SK-N-SH (cell line): ENCODE results near the gene AHRR. TPM values are rescaled to one million over a fixed set of nuclear protein-coding genes. Genes with fewer than 3 reads are reported as not detected.

Experiments
- CTCF ChIA-PET: fragments of 300-600, 350-600 bp; formaldehyde crosslinking; extraction: SDS; loops from one replicate; lab custom pipeline; 2021; lab: Yijun Ruan, JAX
- POLR2A ChIA-PET: fragments of 350-600 bp; sonication (Branson Sonifier 250); formaldehyde crosslinking; extraction: SDS; loops from one replicate; lab custom pipeline; 2020; ENCODE audit warnings: antibody characterized with exemption, inconsistent platforms; lab: Yijun Ruan, JAX
- DNase-seq: peaks from one replicate; pipeline ENCODE4 v3.0.0; 2012
- H2AFZ ChIP-seq: fragments of 200-600 bp; sonication (generic); 2 replicates; pipeline ENCODE4 v1.8.1; 2016; ENCODE audit warnings: antibody characterized with exemption, mild to moderate bottlenecking, low read depth
- H3F3A ChIP-seq: fragments of 200-600 bp; sonication (generic); replicated peaks from 2 replicates; pipeline ENCODE3; 2016; ENCODE audit warnings: antibody characterized with exemption, mild to moderate bottlenecking; ENCODE audit not compliant: insufficient read depth
- H3K27ac ChIP-seq, 2 experiments: fragments of 200-500 bp in 1 of 2; fragments of 200-600 bp in 1 of 2; sonication (Bioruptor generic) in 1 of 2; sonication (generic), shearing (Covaris generic) in 1 of 2; 2 replicates each; pipeline versions ENCODE4 v1.5.1 to v1.6.1; 2014 to 2016; ENCODE audit warnings: low read depth in 2 of 2, inconsistent platforms in 1 of 2, low read length in 1 of 2, mild to moderate bottlenecking in 1 of 2, mixed read lengths in 1 of 2
- H3K27me3 ChIP-seq: fragments of 200-600 bp; sonication (generic), shearing (Covaris generic); 2 replicates; pipeline ENCODE4 v1.6.1; 2016; ENCODE audit warnings: mixed run types; ENCODE audit not compliant: insufficient read depth
- H3K36me3 ChIP-seq, 2 experiments: fragments of 200-500 bp in 1 of 2; fragments of 200-600 bp in 1 of 2; sonication (Bioruptor generic) in 1 of 2; sonication (generic) in 1 of 2; replicated peaks in 1 of 2; 2 replicates each; pipeline versions ENCODE3 to v1.5.1; 2014 to 2016; ENCODE audit warnings: low read length in 1 of 2, mild to moderate bottlenecking in 1 of 2; ENCODE audit not compliant: insufficient read depth in 2 of 2, control insufficient read depth in 1 of 2
- H3K4me1 ChIP-seq, 2 experiments: fragments of 200-500 bp in 1 of 2; fragments of 200-600 bp in 1 of 2; sonication (Bioruptor generic) in 1 of 2; sonication (generic), shearing (Covaris generic) in 1 of 2; 2 replicates each; pipeline versions ENCODE4 v1.5.1 to v1.6.1; 2014 to 2016; ENCODE audit warnings: low read depth in 1 of 2, low read length in 1 of 2, mixed run types in 1 of 2; ENCODE audit not compliant: insufficient read depth in 2 of 2, control insufficient read depth in 1 of 2
- H3K4me2 ChIP-seq: fragments of 200-600 bp; sonication (generic), shearing (Covaris generic); 2 replicates; pipeline ENCODE4 v1.6.1; 2017; ENCODE audit warnings: mixed run types
- H3K4me3 ChIP-seq, 2 experiments: fragments of 200-500 bp in 1 of 2; fragments of 200-600 bp in 1 of 2; sonication (Bioruptor generic) in 1 of 2; sonication (generic), shearing (Covaris generic) in 1 of 2; 2 replicates each; pipeline versions ENCODE4 v1.5.1 to v1.8.1; 2014 to 2016; ENCODE audit warnings: low read depth in 2 of 2, inconsistent platforms in 1 of 2, low read length in 1 of 2, mild to moderate bottlenecking in 1 of 2, mixed read lengths in 1 of 2, moderate library complexity in 1 of 2
- H3K79me2 ChIP-seq: fragments of 200-600 bp; sonication (generic); 2 replicates; pipeline ENCODE4 v1.8.1; 2017; ENCODE audit warnings: mild to moderate bottlenecking; ENCODE audit not compliant: insufficient read depth
- H3K9ac ChIP-seq: fragments of 200-600 bp; sonication (generic); 2 replicates; pipeline ENCODE4 v1.6.1; 2017; ENCODE audit warnings: mixed run types
- H3K9me2 ChIP-seq: fragments of 200-600 bp; sonication (generic); 2 replicates; pipeline ENCODE4 v1.6.1; 2017; ENCODE audit warnings: mixed run types
- H3K9me3 ChIP-seq: fragments of 200-600 bp; sonication (generic); 2 replicates; pipeline ENCODE4 v1.6.1; 2017; ENCODE audit warnings: mixed run types, mild to moderate bottlenecking, moderate library complexity
- H4K20me1 ChIP-seq: fragments of 200-600 bp; sonication (generic); 2 replicates; pipeline ENCODE4 v1.6.1; 2017; ENCODE audit warnings: mild to moderate bottlenecking, mixed run types; ENCODE audit not compliant: insufficient read depth
- ELF1 ChIP-seq: IDR thresholded peaks from 2 replicates; pipeline ENCODE4 v1.4.0; 2012
- EP300 ChIP-seq, 2 experiments: IDR thresholded peaks; 2 replicates each; pipeline versions ENCODE4 v1.4.0 to v1.6.1; 2012; ENCODE audit warnings: borderline replicate concordance in 1 of 2, low read depth in 1 of 2, low read length in 1 of 2
- EZH2phosphoT487 ChIP-seq: fragments of 200-600 bp; sonication (generic); IDR thresholded peaks from 2 replicates; pipeline ENCODE4 v1.6.1; 2017; ENCODE audit warnings: low read depth, mixed run types, mild to moderate bottlenecking, antibody characterized with exemption, moderate library complexity, borderline replicate concordance
- FOSL2 ChIP-seq: IDR thresholded peaks from 2 replicates; pipeline ENCODE4 v1.4.0; 2012; ENCODE audit warnings: low read depth, mild to moderate bottlenecking, moderate library complexity, borderline replicate concordance
- FOXJ3 ChIP-seq: sonication (generic); formaldehyde crosslinking; IDR thresholded peaks from 2 replicates; pipeline ENCODE4 v1.5.1; 2020; ENCODE audit warnings: mild to moderate bottlenecking, missing genetic modification reagents
- FOXM1 ChIP-seq: IDR thresholded peaks from 2 replicates; pipeline ENCODE4 v1.4.0; 2012; ENCODE audit warnings: low read depth, mild to moderate bottlenecking
- GABPA ChIP-seq: IDR thresholded peaks from 2 replicates; pipeline ENCODE4 v1.4.0; 2012; ENCODE audit warnings: low read depth, mild to moderate bottlenecking
- JUND ChIP-seq: IDR thresholded peaks from 2 replicates; pipeline ENCODE4 v1.4.0; 2012
- MXI1 ChIP-seq: IDR thresholded peaks from 2 replicates; pipeline ENCODE4 v1.6.1; 2012; ENCODE audit warnings: mild to moderate bottlenecking, low read depth, low read length, improper control_type of control experiment
- NFIC ChIP-seq: IDR thresholded peaks from 2 replicates; pipeline ENCODE4 v1.4.0; 2012; ENCODE audit warnings: borderline replicate concordance
- NRF1 ChIP-seq: IDR thresholded peaks from 2 replicates; pipeline ENCODE4 v1.6.1; 2012; ENCODE audit warnings: low read depth, mild to moderate bottlenecking, low read length
- RAD21 ChIP-seq: IDR thresholded peaks from 2 replicates; pipeline ENCODE4 v1.6.1; 2012; ENCODE audit warnings: mild to moderate bottlenecking, low read length
- RCOR1 ChIP-seq: fragments of 150-350 bp; IDR thresholded peaks from 2 replicates; pipeline ENCODE4 v1.6.1; 2017; ENCODE audit warnings: antibody characterized with exemption, low read length
- RXRA ChIP-seq: IDR thresholded peaks from 2 replicates; pipeline ENCODE4 v1.4.0; 2012; ENCODE audit warnings: low read depth, mild to moderate bottlenecking, borderline replicate concordance
- TCF12 ChIP-seq: IDR thresholded peaks from 2 replicates; pipeline ENCODE4 v1.4.0; 2012
- YY1 ChIP-seq: IDR thresholded peaks from 2 replicates; pipeline ENCODE4 v1.4.0; 2012; ENCODE audit warnings: low read depth, mild to moderate bottlenecking
- WGBS: methylation state at CpG from one replicate; pipeline ENCODE4 v1.1.6; 2017; ENCODE audit warnings: low lambda C conversion rate; 5-methylcytosine and 5-hydroxymethylcytosine counted together
- polyA plus RNA-seq, 3 experiments: library from polyadenylated mRNA; depleted of rRNA; stranded (reverse); fragments of >200 nt; gene quantifications; 2 replicates each; pipeline ENCODE4 v1.2.3, GENCODE V29; 2012
- TF ChIP-seq, protein P1 (sequence below): fragments of 150-350 bp; IDR thresholded peaks from 2 replicates; pipeline ENCODE4 v1.6.1; 2016; ENCODE audit warnings: mild to moderate bottlenecking, low read depth, low read length
- TF ChIP-seq, protein P2 (sequence below): IDR thresholded peaks from 2 replicates; pipeline ENCODE4 v1.4.0; 2012; ENCODE audit warnings: low read depth, borderline replicate concordance

AHRR gene
- polyA plus RNA-seq, 1 of the 3 experiments (the other 2 are of a cell fraction): 0.71 TPM

DNA sequence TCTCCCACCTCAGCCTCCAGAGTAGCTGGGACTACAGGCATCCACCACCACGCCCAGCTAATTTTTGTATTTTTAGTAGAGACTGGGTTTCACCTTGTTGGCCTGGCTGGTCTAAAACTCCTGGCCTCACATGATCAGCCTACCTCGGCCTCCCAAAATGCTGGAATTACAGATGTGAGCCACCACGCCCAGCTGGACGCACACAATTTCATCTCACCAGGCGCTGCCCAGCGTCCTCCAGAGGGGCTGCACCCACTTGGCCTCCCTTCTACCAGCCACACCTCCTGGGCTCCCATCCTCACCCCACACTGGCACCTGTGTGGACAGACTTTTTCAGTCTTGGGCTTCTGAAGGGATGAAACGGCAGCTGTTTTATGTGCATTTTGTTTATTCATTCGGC is 117.7 kb downstream of the AHRR start:
- no peak overlapping the region for H3K4me2 ChIP-seq
- H2AFZ ChIP-seq: no peak overlapping the region
- no peaks in the 10 kb centered on the region for H3K36me3 ChIP-seq
- no peak overlapping the region for H3K27ac ChIP-seq
- H3K9ac ChIP-seq: no peak overlapping the region
- no peaks in the 10 kb centered on the region for H3K27me3 ChIP-seq
- ChIA-PET POLR2A (no interaction called here), CTCF (interaction anchor here (0.9 to 1.4 kb wide), 2 partner anchors 122 to 251 kb away, joined by 4 read pairs; no protein-coding TSS in a partner anchor)
- H3K4me3 ChIP-seq: no peak overlapping the region
- DNase-seq: no peak
- H3F3A ChIP-seq: no peaks in the 10 kb centered on the region
- no peaks in the 10 kb centered on the region for H3K9me3 ChIP-seq
- H3K79me2 ChIP-seq: peaks cover 17% of the 10 kb centered on the region
- H3K4me1 ChIP-seq: peaks cover 0 to 19% of the 10 kb centered on the region in 2 experiments; a peak in 1 of 4 replicates
- TF ChIP-seq GABPA (no peak), ELF1 (no peak), FOXM1 (no peak), MXI1 (no peak), RCOR1 (no peak)
- H4K20me1 ChIP-seq: no peaks in the 10 kb centered on the region
- no peaks in the 10 kb centered on the region for H3K9me2 ChIP-seq
- WGBS: 89% methylated on average over 6 of the region's 8 CpGs

DNA sequence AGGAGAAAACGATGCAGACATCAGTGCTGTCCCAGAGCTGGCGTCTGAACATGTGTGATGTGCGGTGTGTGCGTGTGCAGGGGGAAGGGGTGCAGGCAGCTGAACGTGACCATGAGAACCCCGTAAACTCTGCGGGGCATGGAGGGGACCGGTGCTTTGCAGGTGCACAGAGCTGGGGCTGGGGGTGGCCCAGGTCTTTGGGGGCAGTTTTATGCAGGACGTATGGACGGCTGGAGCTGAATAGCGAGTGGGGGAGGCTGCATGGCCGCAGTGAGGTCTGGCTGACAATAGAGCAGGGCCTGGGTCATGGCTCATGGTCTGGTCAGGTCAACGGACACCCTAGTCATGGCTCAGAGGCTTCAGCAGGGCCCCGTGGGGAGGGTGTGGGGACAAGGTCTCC is 118.1 kb downstream of the AHRR start:
- Histone ChIP-seq H3K36me3 (no peaks in the 10 kb centered on the region), H3K9me3 (no peaks in the 10 kb centered on the region), H3K4me2 (no peak overlapping the region), H3K9ac (no peak overlapping the region), H2AFZ (no peak overlapping the region), H3K9me2 (no peaks in the 10 kb centered on the region), H3K27me3 (no peaks in the 10 kb centered on the region), H3F3A (no peaks in the 10 kb centered on the region), H4K20me1 (no peaks in the 10 kb centered on the region), H3K27ac (no peak overlapping the region), H3K4me3 (no peak overlapping the region), H3K4me1 (peaks cover 0 to 24% of the 10 kb centered on the region in 2 experiments; a peak in 1 of 4 replicates), H3K79me2 (peaks cover 21% of the 10 kb centered on the region)
- POLR2A ChIA-PET: no interaction called here
- TF ChIP-seq NRF1: no peak
- TF ChIP-seq TCF12: no peak
- TF ChIP-seq FOXM1: no peak
- no peak for TF ChIP-seq RAD21
- TF ChIP-seq FOSL2: no peak
- no peak for TF ChIP-seq YY1
- TF ChIP-seq EP300 (IDR thresholded peaks at IDR 0.05; ENCODE audit: borderline replicate concordance in 1 of 2, low read depth in 1 of 2, low read length in 1 of 2): no peak
- no peak for TF ChIP-seq ELF1
- TF ChIP-seq RXRA: no peak
- TF ChIP-seq, protein P1, sequence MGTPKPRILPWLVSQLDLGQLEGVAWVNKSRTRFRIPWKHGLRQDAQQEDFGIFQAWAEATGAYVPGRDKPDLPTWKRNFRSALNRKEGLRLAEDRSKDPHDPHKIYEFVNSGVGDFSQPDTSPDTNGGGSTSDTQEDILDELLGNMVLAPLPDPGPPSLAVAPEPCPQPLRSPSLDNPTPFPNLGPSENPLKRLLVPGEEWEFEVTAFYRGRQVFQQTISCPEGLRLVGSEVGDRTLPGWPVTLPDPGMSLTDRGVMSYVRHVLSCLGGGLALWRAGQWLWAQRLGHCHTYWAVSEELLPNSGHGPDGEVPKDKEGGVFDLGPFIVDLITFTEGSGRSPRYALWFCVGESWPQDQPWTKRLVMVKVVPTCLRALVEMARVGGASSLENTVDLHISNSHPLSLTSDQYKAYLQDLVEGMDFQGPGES: no peak
- no peak for TF ChIP-seq MXI1
- TF ChIP-seq, protein P2, sequence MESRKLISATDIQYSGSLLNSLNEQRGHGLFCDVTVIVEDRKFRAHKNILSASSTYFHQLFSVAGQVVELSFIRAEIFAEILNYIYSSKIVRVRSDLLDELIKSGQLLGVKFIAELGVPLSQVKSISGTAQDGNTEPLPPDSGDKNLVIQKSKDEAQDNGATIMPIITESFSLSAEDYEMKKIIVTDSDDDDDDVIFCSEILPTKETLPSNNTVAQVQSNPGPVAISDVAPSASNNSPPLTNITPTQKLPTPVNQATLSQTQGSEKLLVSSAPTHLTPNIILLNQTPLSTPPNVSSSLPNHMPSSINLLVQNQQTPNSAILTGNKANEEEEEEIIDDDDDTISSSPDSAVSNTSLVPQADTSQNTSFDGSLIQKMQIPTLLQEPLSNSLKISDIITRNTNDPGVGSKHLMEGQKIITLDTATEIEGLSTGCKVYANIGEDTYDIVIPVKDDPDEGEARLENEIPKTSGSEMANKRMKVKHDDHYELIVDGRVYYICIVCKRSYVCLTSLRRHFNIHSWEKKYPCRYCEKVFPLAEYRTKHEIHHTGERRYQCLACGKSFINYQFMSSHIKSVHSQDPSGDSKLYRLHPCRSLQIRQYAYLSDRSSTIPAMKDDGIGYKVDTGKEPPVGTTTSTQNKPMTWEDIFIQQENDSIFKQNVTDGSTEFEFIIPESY: no peak
- no peak for TF ChIP-seq EZH2phosphoT487
- no peak for TF ChIP-seq JUND
- no peak for TF ChIP-seq FOXJ3 (CRISPR knock-in tag)
- TF ChIP-seq NFIC: no peak
- WGBS: 84% methylated on average over 12 of the region's 14 CpGs
- no peak for DNase-seq
- CTCF ChIA-PET: interaction anchor here (0.9 to 1.4 kb wide), 2 partner anchors 123 to 251 kb away, joined by 4 read pairs; no protein-coding TSS in a partner anchor
